Common myeloid progenitor, CD34-positive (primary cell): Measurements from ENCODE around the gene CD7.
A peak's percentile ranks its signal among the peaks of the same experiment; 100 is the strongest.

Source experiments
- CTCF ChIA-PET: fragments of 350-600 bp; sonication (Branson Sonifier 250); formaldehyde crosslinking; loops from one replicate; lab custom pipeline; 2021; ENCODE audit warnings: antibody characterized with exemption; lab: Charles Lee
- POLR2A ChIA-PET: fragments of 350-600 bp; sonication (Branson Sonifier 250); formaldehyde crosslinking; loops from one replicate; lab custom pipeline; 2021; ENCODE audit warnings: antibody characterized with exemption; lab: Charles Lee
- DNase-seq, 3 donors: peaks; one replicate each; pipeline versions ENCODE4 v3.0.0 to v3.0.0-alpha.2; 2013
- H3K27ac ChIP-seq, 2 experiments: 1 replicate in 1 of 2; 2 replicates in 1 of 2; pipeline ENCODE4 v1.7.0; 2013; ENCODE audit warnings: inconsistent platforms in 2 of 2, low read length in 2 of 2, mild to moderate bottlenecking in 2 of 2, low read depth in 1 of 2, moderate library complexity in 1 of 2; ENCODE audit not compliant: severe bottlenecking in 2 of 2, insufficient read depth in 1 of 2, poor library complexity in 1 of 2
- H3K27me3 ChIP-seq, 5 experiments: replicated peaks in 2 of 5; 1 replicate in 3 of 5; 2 replicates in 2 of 5; pipeline versions ENCODE4 v1.6.1 to v1.7.0; 2013; ENCODE audit warnings: low read length in 4 of 5, mild to moderate bottlenecking in 2 of 5, moderate library complexity in 2 of 5, inconsistent platforms in 1 of 5; ENCODE audit not compliant: insufficient read depth in 5 of 5, control insufficient read depth in 4 of 5
- H3K36me3 ChIP-seq, 4 experiments: 1 replicate in 2 of 4; 2 replicates in 2 of 4; pipeline versions ENCODE4 v1.6.1 to v1.7.0; 2013; ENCODE audit warnings: low read length in 3 of 4, control low read depth in 1 of 4, mild to moderate bottlenecking in 1 of 4; ENCODE audit not compliant: control insufficient read depth in 4 of 4, insufficient read depth in 4 of 4
- H3K4me1 ChIP-seq, 4 experiments: 1 replicate in 3 of 4; 2 replicates in 1 of 4; pipeline versions ENCODE4 v1.6.1 to v1.7.1; 2013; ENCODE audit warnings: low read length in 3 of 4, mild to moderate bottlenecking in 3 of 4, control low read depth in 1 of 4, inconsistent platforms in 1 of 4, moderate library complexity in 1 of 4; ENCODE audit not compliant: control insufficient read depth in 4 of 4, insufficient read depth in 4 of 4; ENCODE audit errors: control extremely low read depth in 1 of 4
- H3K4me3 ChIP-seq, 7 experiments: 1 replicate in 4 of 7; 2 replicates in 3 of 7; pipeline versions ENCODE4 v1.5.1 to v1.7.0; 2013; ENCODE audit warnings: mild to moderate bottlenecking in 7 of 7, low read length in 6 of 7, moderate library complexity in 6 of 7, inconsistent platforms in 2 of 7, low read depth in 2 of 7, control low read depth in 1 of 7; ENCODE audit not compliant: insufficient read depth in 4 of 7, control insufficient read depth in 1 of 7; ENCODE audit errors: extremely low read depth in 1 of 7
- H3K9me3 ChIP-seq, 5 experiments: 1 replicate in 4 of 5; 2 replicates in 1 of 5; pipeline versions ENCODE4 v1.6.1 to v1.7.1; 2013; ENCODE audit warnings: low read length in 4 of 5, mild to moderate bottlenecking in 2 of 5, inconsistent platforms in 1 of 5, low read depth in 1 of 5, moderate library complexity in 1 of 5; ENCODE audit not compliant: control insufficient read depth in 4 of 5, insufficient read depth in 2 of 5; ENCODE audit errors: control extremely low read depth in 1 of 5
- WGBS: methylation state at CpG from one replicate; pipeline ENCODE4 v1.1.5; 2013; ENCODE audit not compliant: insufficient coverage; 5-methylcytosine and 5-hydroxymethylcytosine counted together

Gene CD7

DNA sequence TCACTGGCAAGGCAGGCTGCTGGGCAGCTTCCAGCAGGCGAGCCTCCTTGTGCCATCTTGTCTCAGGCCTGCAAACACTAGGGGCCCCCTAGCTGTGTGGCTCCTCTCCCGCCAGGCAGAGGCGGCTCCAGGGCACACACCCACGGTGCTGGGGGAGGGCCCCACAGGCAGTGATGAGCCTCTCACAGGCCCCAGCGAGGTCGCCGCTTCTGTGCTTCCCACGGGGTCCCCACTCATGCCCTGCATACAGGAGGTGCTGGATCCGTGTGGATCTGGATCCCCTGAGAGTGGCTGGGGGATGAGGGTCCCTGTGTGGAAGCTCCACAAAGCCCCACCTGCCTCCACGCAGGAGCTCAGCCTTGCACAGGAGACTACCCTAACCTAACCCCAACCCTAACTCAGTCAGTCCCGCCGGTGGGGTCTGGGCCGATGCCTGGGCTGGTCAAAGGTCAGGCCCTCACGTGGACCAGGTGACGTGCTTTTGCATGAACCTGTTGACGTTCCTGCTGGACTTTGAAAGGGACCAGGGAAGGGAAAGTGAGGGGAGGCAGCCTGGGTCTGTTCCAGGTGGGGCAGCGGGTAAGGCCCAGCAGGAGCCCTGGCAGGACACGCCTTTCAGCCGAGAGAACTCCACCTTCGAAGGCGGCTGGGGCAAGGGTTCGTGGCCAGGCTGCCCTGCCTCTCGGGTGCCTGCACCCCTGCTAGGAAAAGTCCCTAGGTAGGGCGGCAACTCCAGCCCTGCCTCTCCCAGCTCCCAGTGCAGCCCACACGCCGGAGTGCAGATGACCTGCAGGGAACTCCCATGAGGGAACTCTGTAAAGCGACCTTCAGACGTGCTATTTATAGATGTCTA lies 11.0 kb upstream of the CD7 start:
- DNase-seq = peak in 1 of 3 donors; percentile 19
- Histone ChIP-seq H3K27me3 (peaks cover 0 to 7% (median 0%) of the 10 kb centered on the region in 5 experiments), H3K9me3 (no peaks in the 10 kb centered on the region), H3K36me3 (no peaks in the 10 kb centered on the region), H3K4me3 (no peak overlapping the region), H3K27ac (no peak overlapping the region), H3K4me1 (peaks cover 0 to 29% (median 23%) of the 10 kb centered on the region in 4 experiments)
- POLR2A ChIA-PET = interaction anchor here (0.6 kb wide), 1 partner anchor 66 kb away, joined by 3 read pairs; no protein-coding TSS in a partner anchor
- CTCF ChIA-PET = interaction anchor here (0.6 to 8.2 kb wide), 2 partner anchors 15 to 27 kb away, joined by 3 to 136 read pairs; no protein-coding TSS in a partner anchor
- WGBS = 96% methylated on average over 23 of the region's 28 CpGs

DNA sequence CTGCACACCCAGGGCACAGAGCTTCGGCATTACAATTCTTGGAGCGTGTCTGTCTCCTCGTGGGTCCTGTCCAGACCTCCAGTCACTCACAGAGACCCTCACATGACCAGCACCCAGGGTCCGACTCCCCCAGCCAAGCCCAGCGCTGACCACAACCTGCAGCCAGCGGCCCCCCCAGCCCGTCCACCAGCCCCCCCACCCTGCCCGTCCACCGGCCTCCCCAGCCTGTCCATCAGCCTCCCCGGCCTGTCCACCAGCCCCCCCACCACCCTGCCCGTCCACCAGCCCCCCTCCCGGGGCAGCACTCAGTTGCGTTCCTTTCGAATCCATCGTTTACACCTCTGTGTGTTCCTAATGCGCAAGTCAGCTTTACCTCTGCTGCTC lies 10.3 kb upstream of the CD7 start:
- Histone ChIP-seq H3K4me1 (peaks cover 0 to 22% (median 17%) of the 10 kb centered on the region in 4 experiments), H3K36me3 (no peaks in the 10 kb centered on the region), H3K27ac (no peak overlapping the region), H3K4me3 (no peak overlapping the region), H3K27me3 (peaks cover 0 to 7% (median 0%) of the 10 kb centered on the region in 5 experiments), H3K9me3 (no peaks in the 10 kb centered on the region)
- CTCF ChIA-PET = interaction anchor here (8.2 kb wide), 1 partner anchor 26 kb away, joined by 136 read pairs; no protein-coding TSS in a partner anchor
- POLR2A ChIA-PET = interaction anchor here (0.6 kb wide), 1 partner anchor 66 kb away, joined by 3 read pairs; no protein-coding TSS in a partner anchor
- no peak for DNase-seq
- WGBS = over 99% methylated on average over 9 of the region's 16 CpGs

DNA sequence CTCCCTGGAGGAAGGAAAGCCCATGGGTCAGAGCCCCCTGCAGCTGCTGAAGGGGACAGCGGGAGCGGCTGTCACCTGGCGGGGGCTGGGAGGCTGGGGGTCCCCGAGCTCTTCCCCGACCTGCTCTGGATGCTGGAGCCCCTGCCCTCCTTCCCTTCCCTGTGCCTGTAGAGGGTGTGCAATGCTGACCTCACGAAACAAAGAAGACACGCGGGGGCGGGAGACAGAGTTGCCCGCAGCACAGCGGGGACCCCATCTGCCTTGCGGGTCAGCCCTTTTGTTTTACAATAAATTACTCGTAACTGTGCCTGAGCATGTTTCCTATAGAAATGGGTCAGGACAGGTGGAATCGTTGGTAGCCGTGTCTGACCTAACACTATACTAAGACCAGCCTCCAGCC lies 9.9 kb upstream of the CD7 start:
- Histone ChIP-seq H3K9me3 (no peaks in the 10 kb centered on the region), H3K4me1 (peaks cover 0 to 19% (median 12%) of the 10 kb centered on the region in 4 experiments), H3K4me3 (no peak overlapping the region), H3K36me3 (no peaks in the 10 kb centered on the region), H3K27ac (no peak overlapping the region), H3K27me3 (peaks cover 0 to 2% (median 0%) of the 10 kb centered on the region in 5 experiments)
- POLR2A ChIA-PET = no interaction called here
- WGBS = 96% methylated on average over 9 of the region's 15 CpGs
- CTCF ChIA-PET = interaction anchor here (0.5 to 8.2 kb wide), 4 partner anchors 11 to 83 kb away, joined by 3 to 136 read pairs (median 4); no protein-coding TSS in a partner anchor
- DNase-seq = no peak

DNA sequence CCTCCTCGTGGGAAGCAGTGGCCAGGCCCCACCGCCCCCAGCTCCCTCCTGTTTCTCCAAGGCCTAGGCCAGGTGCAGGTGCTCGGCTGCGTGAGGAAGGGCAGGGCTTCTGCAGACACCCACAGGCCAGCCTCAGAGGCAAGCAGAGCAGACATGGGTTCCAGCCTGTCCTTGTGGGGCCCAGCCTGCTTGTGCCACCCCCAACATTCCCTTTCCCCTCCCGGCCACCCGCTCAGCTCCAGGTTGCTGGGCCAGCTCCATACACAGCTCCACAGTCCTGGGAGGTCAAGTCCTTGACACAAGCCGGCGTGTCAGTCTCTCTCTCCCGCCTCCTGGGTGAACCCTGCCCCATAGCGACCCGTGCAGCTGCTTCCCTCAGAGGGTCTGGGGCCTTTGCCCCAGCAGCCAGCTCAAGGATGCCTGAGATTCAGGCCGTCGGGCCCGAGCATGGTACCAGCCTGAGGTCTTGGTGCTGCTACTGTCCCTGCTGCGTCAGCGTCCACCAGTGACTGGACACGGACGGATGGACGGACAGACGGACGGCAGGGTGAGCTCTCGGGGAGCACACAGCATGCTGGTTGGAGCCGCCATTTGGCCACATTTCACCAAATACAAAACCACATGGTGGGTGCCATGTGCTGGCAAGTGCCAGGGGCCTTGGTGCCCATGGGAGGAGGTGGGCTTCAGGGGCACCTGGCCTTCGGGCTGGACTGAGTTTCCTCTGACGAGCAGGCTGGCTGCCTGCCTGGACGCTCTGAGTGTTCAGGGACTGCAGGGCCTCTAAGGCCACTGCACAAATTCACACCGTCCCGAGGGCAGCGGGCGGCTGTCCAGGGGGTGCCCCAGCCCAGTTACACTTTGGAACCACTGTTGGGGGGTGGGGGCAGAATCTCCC lies 8.1 kb upstream of the CD7 start:
- Histone ChIP-seq H3K27ac (no peak overlapping the region), H3K4me3 (no peak overlapping the region), H3K27me3 (no peaks in the 10 kb centered on the region), H3K36me3 (no peaks in the 10 kb centered on the region), H3K9me3 (no peaks in the 10 kb centered on the region), H3K4me1 (peaks cover 0 to 20% (median 14%) of the 10 kb centered on the region in 4 experiments)
- WGBS = 96% methylated on average over 23 of the region's 30 CpGs
- ChIA-PET POLR2A (interaction anchor here (0.6 to 1.1 kb wide), 2 partner anchors 28 to 54 kb away, joined by 3 to 5 read pairs; no protein-coding TSS in a partner anchor), CTCF (interaction anchor here (1.3 to 8.2 kb wide), 3 partner anchors 21 to 90 kb away, joined by 4 to 136 read pairs (median 5); no protein-coding TSS in a partner anchor)
- DNase-seq = no peak

DNA sequence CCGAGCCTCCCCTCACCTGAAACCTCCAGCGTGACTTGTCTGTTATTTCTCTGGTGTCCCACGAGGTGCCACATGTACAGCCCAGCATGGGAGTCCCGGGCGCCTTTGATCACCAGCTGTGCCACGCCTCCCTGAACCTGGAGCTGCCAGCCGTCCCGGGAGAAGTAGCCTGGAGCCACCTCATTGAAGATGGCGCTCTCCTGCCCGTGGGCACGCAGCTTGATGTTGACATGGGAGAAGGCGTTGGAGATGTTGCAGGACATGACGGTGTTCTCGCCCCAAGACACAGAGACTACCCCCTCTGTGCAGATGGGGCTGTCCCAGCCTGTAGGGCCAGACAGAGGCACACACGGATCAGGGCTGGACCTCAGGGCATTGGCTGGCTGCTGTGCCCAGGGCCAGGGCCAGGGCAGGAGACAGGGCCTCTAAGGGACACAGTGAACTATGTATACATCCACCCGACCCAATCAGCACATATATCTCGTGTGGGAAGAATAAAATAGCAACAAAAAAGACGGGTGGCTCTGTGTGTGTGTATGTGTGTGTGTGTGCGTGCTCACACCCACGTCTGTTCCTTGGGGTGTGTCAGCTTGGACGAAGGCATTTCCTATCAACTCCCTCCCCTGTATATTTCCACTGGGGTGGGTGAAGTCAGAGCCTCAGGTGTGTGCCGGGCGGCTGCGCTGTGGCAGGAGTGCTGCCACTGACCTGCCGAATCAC lies 7.3 kb upstream of the CD7 start:
- DNase-seq = no peak
- H3K4me1 ChIP-seq = peaks cover 0 to 11% (median 7%) of the 10 kb centered on the region in 4 experiments
- peak overlapping the region in 1 of 2 experiments; percentile 5 for H3K27ac ChIP-seq
- POLR2A ChIA-PET = interaction anchor here (1.1 kb wide), 1 partner anchor 27 kb away, joined by 5 read pairs; no protein-coding TSS in a partner anchor
- no peaks in the 10 kb centered on the region for H3K9me3 ChIP-seq
- H3K36me3 ChIP-seq = no peaks in the 10 kb centered on the region
- H3K27me3 ChIP-seq = no peaks in the 10 kb centered on the region
- WGBS = 90% methylated on average over 13 of the region's 25 CpGs
- H3K4me3 ChIP-seq = no peak overlapping the region
- CTCF ChIA-PET = interaction anchor here (1.5 to 8.2 kb wide), 3 partner anchors 13 to 89 kb away, joined by 4 to 136 read pairs (median 5); no protein-coding TSS in a partner anchor

DNA sequence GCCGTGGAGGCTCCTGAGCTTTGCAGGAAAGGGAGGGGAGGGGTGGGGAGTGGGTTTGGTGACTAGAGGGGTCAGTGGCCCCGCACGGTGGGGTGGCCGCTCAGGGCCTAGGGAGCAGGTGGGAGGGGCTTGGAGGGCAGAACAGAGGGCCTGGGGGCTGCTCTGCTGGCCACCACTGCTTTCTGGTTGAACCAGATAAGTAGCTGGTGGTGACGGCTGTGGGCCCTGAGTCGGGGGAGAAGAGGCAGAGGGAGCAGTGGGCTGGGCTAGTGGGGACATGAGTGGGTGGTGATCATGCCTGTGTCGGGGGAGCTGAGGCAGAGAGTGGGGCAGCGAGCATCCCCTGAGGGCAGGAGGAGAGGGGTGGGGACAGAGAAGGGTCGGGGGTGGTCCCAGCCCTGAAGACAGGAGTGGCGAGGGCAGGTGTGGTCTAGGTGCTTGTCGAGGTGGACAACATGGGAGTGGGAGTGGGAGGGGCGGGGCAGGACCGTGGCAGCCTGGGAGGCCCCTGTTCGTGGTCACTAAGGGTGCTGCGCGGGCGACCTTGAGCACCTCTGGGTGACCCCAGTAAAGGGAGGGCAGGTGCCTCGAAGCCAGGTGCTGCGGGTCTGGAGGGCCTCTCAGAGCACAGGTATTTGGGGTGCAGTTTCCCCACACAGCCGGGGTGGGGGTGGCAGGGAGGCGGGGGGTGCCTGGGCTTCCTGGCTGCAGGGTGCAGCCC lies 6.3 kb upstream of the CD7 start:
- H3K4me3 ChIP-seq = no peak overlapping the region
- peaks cover 0 to 11% (median 7%) of the 10 kb centered on the region in 4 experiments for H3K4me1 ChIP-seq
- ChIA-PET POLR2A (no interaction called here), CTCF (interaction anchor here (1.4 to 8.2 kb wide), 4 partner anchors 12 to 82 kb away, joined by 3 to 136 read pairs (median 6); no protein-coding TSS in a partner anchor)
- WGBS = 73% methylated on average over 18 of the region's 21 CpGs
- H3K27me3 ChIP-seq = no peaks in the 10 kb centered on the region
- no peaks in the 10 kb centered on the region for H3K36me3 ChIP-seq
- H3K27ac ChIP-seq = no peak overlapping the region
- DNase-seq = peak in 1 of 3 donors; percentile 45
- no peaks in the 10 kb centered on the region for H3K9me3 ChIP-seq
